Stimulated activated CD8-positive, alpha-beta memory T cell treated with anti-CD3 and anti-CD28 coated beads, Interleukin-7, amount 100 ng/mL, for 48 hours (primary cell): Measurements from ENCODE around the gene MAB21L4.

Source experiments
- DNase-seq, 2 donors: peaks; one replicate each; pipeline ENCODE4 v3.0.0-alpha.2; 2020; ENCODE audit warnings: low read depth in 1 of 2; ENCODE audit errors: extremely low read depth in 1 of 2

MAB21L4 gene

GRCh38 chr2:240898108-240898730 is 2.3 kb upstream of the MAB21L4 start:
- DNase-seq: no peak

GRCh38 chr2:240896871-240897692 is 1.1 kb upstream of the MAB21L4 start:
- no peak for DNase-seq

- DNase-seq: no peak
Observed at GRCh38 chr2:240896394-240896793, 438 bp upstream of the MAB21L4 start.

- no peak for DNase-seq
Observed at GRCh38 chr2:240894836-240895558, 959 bp downstream of the MAB21L4 start.

GRCh38 chr2:240894006-240894405 is 1.9 kb downstream of the MAB21L4 start:
- DNase-seq: no peak

GRCh38 chr2:240893363-240893844 is 2.6 kb downstream of the MAB21L4 start:
- DNase-seq: peak in 1 of 2 donors; percentile 86

GRCh38 chr2:240892925-240893324 is 3.0 kb downstream of the MAB21L4 start:
- DNase-seq: no peak

GRCh38 chr2:240892356-240892755 is 3.6 kb downstream of the MAB21L4 start:
- DNase-seq: no peak

- DNase-seq: no peak
Observed at GRCh38 chr2:240891492-240892340, 4.2 kb downstream of the MAB21L4 start.

- no peak for DNase-seq
Observed at GRCh38 chr2:240890691-240891090, 5.3 kb downstream of the MAB21L4 start.

GRCh38 chr2:240889601-240890560 is 6.1 kb downstream of the MAB21L4 start:
- DNase-seq: no peak

- DNase-seq: no peak
Observed at GRCh38 chr2:240888890-240889573, 6.9 kb downstream of the MAB21L4 start.

- no peak for DNase-seq
Observed at GRCh38 chr2:240888130-240888889, 7.6 kb downstream of the MAB21L4 start.

GRCh38 chr2:240887631-240888030 is 8.3 kb downstream of the MAB21L4 start:
- DNase-seq: no peak

- no peak for DNase-seq
Observed at GRCh38 chr2:240886678-240887609, 9.0 kb downstream of the MAB21L4 start.

- DNase-seq: no peak
Observed at GRCh38 chr2:240886023-240886565, 9.9 kb downstream of the MAB21L4 start.

- no peak for DNase-seq
Observed at GRCh38 chr2:240885566-240885965, 10.4 kb downstream of the MAB21L4 start.
